Effector memory CD4-positive, alpha-beta T cell (primary cell): Measurements from ENCODE around the gene FANCI.

Experiments used
- DNase-seq, 3 donors: peaks; one replicate each; pipeline ENCODE4 v3.0.0-alpha.2; 2020
- H3K27ac ChIP-seq: 2 replicates; pipeline ENCODE4 v1.7.0; 2013; ENCODE audit warnings: mild to moderate bottlenecking, low read length, moderate library complexity; ENCODE audit not compliant: insufficient read depth, poor library complexity, severe bottlenecking
- H3K27me3 ChIP-seq: replicated peaks from 2 replicates; pipeline ENCODE4 v1.7.0; 2013; ENCODE audit warnings: mild to moderate bottlenecking, low read length; ENCODE audit not compliant: insufficient read depth, control insufficient read depth, poor library complexity, severe bottlenecking
- H3K36me3 ChIP-seq: 2 replicates; pipeline ENCODE4 v1.7.0; 2013; ENCODE audit warnings: mild to moderate bottlenecking, low read length, moderate library complexity; ENCODE audit not compliant: control insufficient read depth, insufficient read depth
- H3K4me1 ChIP-seq: 2 replicates; pipeline ENCODE4 v1.7.0; 2013; ENCODE audit warnings: low read length, mild to moderate bottlenecking; ENCODE audit not compliant: control insufficient read depth, insufficient read depth, poor library complexity, severe bottlenecking
- H3K4me3 ChIP-seq: 2 replicates; pipeline ENCODE4 v1.7.0; 2013; ENCODE audit warnings: low read length, low read depth, mild to moderate bottlenecking; ENCODE audit not compliant: insufficient read depth, poor library complexity, severe bottlenecking
- H3K9me3 ChIP-seq: 2 replicates; pipeline ENCODE4 v1.7.0; 2013; ENCODE audit warnings: mild to moderate bottlenecking, low read length, moderate library complexity; ENCODE audit not compliant: control insufficient read depth

FANCI gene

GRCh38 chr15:89329329-89330084 is 85.7 kb downstream of the FANCI start:
- peak in 1 of 3 donors; percentile 13 for DNase-seq
- peaks cover 79% of the 10 kb centered on the region for H3K36me3 ChIP-seq

DNA sequence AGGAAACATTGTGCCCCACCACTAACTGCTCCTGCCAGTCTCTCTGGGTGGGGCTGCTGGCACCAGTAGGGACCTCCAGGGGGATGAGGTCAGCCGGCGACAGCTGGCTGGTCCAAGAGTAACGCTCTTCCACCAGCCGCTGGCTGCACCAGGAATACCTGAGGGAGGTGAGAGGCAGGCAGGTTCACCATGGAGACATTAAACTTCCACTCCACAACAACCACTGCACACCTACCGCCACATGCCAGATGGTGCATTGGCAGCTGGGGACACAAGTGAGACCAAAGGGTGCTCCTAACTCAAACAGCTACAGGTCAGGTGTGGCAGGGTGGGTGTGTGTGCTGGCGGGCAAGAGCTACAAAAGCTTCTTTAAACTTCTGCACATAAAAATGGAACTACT is 86.3 kb downstream of the FANCI start:
- peaks cover 73% of the 10 kb centered on the region for H3K36me3 ChIP-seq
- no peaks in the 10 kb centered on the region for H3K9me3 ChIP-seq
- peaks cover 48% of the 10 kb centered on the region for H3K4me1 ChIP-seq
- H3K4me3 ChIP-seq: no peak overlapping the region
- H3K27me3 ChIP-seq: no peaks in the 10 kb centered on the region
- DNase-seq: no peak
- H3K27ac ChIP-seq: no peak overlapping the region

More at GRCh38 chr15:89329329-89330084, 85.7 kb downstream of the FANCI start:
- Histone ChIP-seq H3K4me3 (no peak overlapping the region), H3K27ac (peak overlapping the region; percentile 40), H3K9me3 (no peaks in the 10 kb centered on the region), H3K27me3 (no peaks in the 10 kb centered on the region), H3K4me1 (peaks cover 47% of the 10 kb centered on the region)

GRCh38 chr15:89330881-89331595 is 87.3 kb downstream of the FANCI start:
- no peak overlapping the region for H3K4me3 ChIP-seq
- H3K36me3 ChIP-seq: peaks cover 63% of the 10 kb centered on the region
- no peaks in the 10 kb centered on the region for H3K9me3 ChIP-seq
- H3K27me3 ChIP-seq: no peaks in the 10 kb centered on the region
- no peak for DNase-seq
- peaks cover 53% of the 10 kb centered on the region for H3K4me1 ChIP-seq
- no peak overlapping the region for H3K27ac ChIP-seq

GRCh38 chr15:89332446-89332845 is 88.7 kb downstream of the FANCI start:
- Histone ChIP-seq H3K9me3 (no peaks in the 10 kb centered on the region), H3K27me3 (no peaks in the 10 kb centered on the region), H3K36me3 (peaks cover 49% of the 10 kb centered on the region), H3K4me3 (no peak overlapping the region), H3K27ac (no peak overlapping the region), H3K4me1 (peaks cover 53% of the 10 kb centered on the region)
- DNase-seq: no peak

- H3K4me3 ChIP-seq: peak overlapping the region; percentile 73
- peaks cover 42% of the 10 kb centered on the region for H3K36me3 ChIP-seq
- H3K9me3 ChIP-seq: no peaks in the 10 kb centered on the region
- no peak for DNase-seq
- H3K27me3 ChIP-seq: no peaks in the 10 kb centered on the region
- H3K27ac ChIP-seq: peak overlapping the region; percentile 81
- peaks cover 53% of the 10 kb centered on the region for H3K4me1 ChIP-seq
Measured at GRCh38 chr15:89333011-89333860, 89.5 kb downstream of the FANCI start.

- Histone ChIP-seq H3K4me3 (peak overlapping the region; percentile 73), H3K27ac (peak overlapping the region; percentile 81), H3K27me3 (no peaks in the 10 kb centered on the region), H3K36me3 (peaks cover 34% of the 10 kb centered on the region), H3K9me3 (no peaks in the 10 kb centered on the region), H3K4me1 (peaks cover 53% of the 10 kb centered on the region)
- DNase-seq: no peak
Measured at GRCh38 chr15:89333959-89334509, 90.3 kb downstream of the FANCI start.

DNA sequence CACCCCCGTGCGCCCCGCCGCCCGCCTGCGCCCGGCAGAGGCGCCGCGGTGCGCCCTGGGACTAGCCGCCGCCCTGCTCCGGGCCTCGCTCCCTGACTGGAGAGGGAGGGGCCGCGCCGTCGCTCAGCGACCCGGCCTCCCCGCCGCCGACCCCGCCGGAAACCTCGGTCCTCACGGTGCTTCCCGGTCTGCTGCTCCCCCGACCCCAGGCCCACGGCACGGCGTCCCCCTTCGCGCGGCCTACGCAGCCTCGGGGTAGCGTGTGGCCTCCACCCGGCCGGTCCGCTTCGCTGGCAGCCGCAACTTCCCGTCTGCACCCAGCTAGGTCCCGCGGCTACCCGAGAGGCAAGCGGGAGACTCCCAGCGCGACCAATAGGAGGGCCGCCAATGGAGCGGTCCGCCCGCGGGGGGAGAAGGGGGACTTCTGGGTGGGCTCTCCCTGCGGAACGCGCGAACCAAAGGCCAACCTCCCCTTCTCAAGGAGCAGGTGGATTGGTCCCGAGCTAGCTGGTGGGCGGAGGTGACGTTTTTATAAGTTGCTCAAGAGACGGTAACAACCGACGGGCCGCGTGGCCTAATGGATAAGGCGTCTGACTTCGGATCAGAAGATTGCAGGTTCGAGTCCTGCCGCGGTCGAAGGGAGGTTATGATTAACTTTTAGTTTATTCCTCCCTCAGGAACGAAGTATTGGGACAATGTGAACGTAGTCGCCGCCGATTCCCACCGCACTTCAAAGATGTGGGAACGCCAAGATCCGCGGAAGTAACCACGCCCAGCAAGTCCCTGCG is 90.9 kb downstream of the FANCI start, which contains the start of gene POLG:
POLG (minus strand) TSS at position 315 of the 788 bp plus-strand sequence. CDS start 1,070 bp downstream, outside the sequence.
- Histone ChIP-seq H3K36me3 (peaks cover 27% of the 10 kb centered on the region), H3K4me3 (peak within 1 kb of the TSS; percentile 73), H3K27me3 (no peaks in the 10 kb centered on the region), H3K4me1 (peaks cover 47% of the 10 kb centered on the region), H3K27ac (peak within 1 kb of the TSS; percentile 81), H3K9me3 (no peaks in the 10 kb centered on the region)
- DNase-seq: peak; percentile 98 to 100 (median 99)

GRCh38 chr15:89335298-89336041 is 91.7 kb downstream of the FANCI start:
- peaks cover 20% of the 10 kb centered on the region for H3K36me3 ChIP-seq
- no peaks in the 10 kb centered on the region for H3K9me3 ChIP-seq
- H3K4me1 ChIP-seq: peaks cover 39% of the 10 kb centered on the region
- peak overlapping the region; percentile 73 for H3K4me3 ChIP-seq
- peak in 1 of 3 donors; percentile 24 for DNase-seq
- no peaks in the 10 kb centered on the region for H3K27me3 ChIP-seq
- peak overlapping the region; percentile 60 for H3K27ac ChIP-seq
